GM12892 (cell line): ENCODE data around the gene TLE2.
"Not testable (repeated sequence)": the region's sequence is repeated elsewhere in the genome, so short reads cannot be mapped to it uniquely, and the experiment has no call there.

Experiments
- DNase-seq: peaks from one replicate; pipeline ENCODE4 v3.0.0; 2011; ENCODE audit not compliant: insufficient read length
- FAIRE-seq: peaks from 2 replicates; lab custom pipeline; 2011; peaks lifted over from hg19 to GRCh38; lab: Jason Lieb, UNC
- POLR2A ChIP-seq: IDR thresholded peaks from 2 replicates; pipeline ENCODE4 v1.6.1; 2011; ENCODE audit warnings: low read depth, low read length, control low read depth
- POLR2AphosphoS5 ChIP-seq: IDR thresholded peaks from 2 replicates; pipeline ENCODE4 v1.6.1; 2011; ENCODE audit warnings: low read depth, low read length, control low read depth
- TAF1 ChIP-seq: IDR thresholded peaks from 2 replicates; pipeline ENCODE4 v1.6.1; 2011; ENCODE audit warnings: low read depth, mild to moderate bottlenecking, control low read depth, low read length, borderline replicate concordance

The TLE2 gene

DNA sequence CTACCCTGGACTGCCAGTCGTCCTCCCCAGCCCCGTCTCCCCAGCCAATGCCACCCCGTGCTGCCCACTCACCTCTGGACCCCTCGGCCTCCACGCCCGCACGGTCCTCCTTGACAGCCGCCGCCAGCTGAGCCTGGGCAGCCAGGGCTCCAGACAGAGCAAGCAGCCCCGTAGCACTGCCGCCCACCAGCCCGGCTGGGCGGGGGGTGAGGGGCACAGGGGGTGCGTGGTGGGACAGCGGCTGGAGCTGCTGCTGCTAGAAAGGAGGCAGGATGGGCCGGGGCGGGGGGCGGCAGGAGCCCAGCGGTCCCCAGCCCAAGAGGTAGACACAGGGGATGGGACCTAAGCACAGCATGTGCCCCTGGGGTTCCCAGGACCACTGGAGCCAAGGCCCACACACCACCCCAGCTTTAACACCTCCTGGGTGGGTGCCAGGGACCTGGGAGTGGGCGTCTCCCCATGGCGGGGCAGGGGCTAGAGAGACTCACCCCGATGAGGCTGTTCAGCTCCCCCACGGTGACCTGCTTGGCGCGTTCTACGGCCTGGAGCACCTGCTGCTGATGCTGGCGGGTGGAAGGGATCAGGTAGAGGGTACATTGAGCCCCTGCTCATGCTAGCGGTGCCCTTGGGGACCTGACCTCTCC, 9.7 kb downstream of the TLE2 start:
- DNase-seq, result no peak
- FAIRE-seq, result no peak
- TF ChIP-seq TAF1 (no peak), POLR2A (no peak), POLR2AphosphoS5 (no peak)

DNA sequence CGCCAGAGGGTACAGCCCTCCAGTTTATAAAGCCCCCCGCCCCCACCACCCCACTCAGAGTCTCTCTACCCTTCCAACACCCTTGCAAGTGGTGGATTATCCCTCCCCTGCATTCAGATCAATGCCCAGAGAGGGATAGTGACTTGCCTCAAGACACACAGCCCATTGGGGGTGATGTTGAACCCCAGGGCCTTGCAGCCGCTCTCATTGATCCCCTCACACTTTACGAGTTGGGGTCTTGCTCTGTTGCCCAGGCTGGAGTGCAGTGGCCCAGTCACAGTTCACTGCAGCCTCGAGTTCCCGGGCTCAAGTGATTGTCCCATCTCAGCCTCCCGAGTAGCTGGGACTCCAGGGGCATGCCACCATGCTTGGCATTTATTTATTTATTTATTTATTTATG, 11.2 kb downstream of the TLE2 start:
- FAIRE-seq (no peak), DNase-seq (no peak)
- no peak for TF ChIP-seq POLR2AphosphoS5
- TF ChIP-seq POLR2A, result no peak
- TF ChIP-seq TAF1, result no peak

GRCh38 chr19:3015126-3016057, 13.7 kb downstream of the TLE2 start:
- no peak for FAIRE-seq
- TF ChIP-seq POLR2A, result no peak
- no peak for TF ChIP-seq POLR2AphosphoS5
- TF ChIP-seq TAF1, result no peak
- DNase-seq, result no peak

DNA sequence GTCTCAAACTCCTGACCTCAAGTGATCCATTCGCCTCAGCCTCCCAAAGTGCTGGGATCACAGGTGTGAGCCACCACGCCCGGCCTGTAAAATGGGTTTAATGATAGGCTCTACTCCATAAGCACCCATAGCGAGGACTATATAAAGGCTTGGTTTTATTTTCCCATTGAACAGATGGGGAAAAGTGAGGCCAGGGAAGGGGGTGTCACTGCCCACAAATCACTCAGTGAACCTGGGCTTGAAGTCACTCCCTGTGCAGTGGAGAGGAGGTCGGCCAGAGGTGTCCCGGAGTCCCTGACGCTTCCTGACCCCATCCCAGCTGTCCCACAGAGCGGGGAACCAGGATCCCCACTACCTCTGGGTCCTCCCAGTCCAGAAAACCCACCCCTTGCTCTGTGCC, 14.9 kb downstream of the TLE2 start:
- no peak for DNase-seq
- no peak for TF ChIP-seq POLR2A
- TF ChIP-seq TAF1, result no peak
- TF ChIP-seq POLR2AphosphoS5, result no peak
- FAIRE-seq, result no peak

DNA sequence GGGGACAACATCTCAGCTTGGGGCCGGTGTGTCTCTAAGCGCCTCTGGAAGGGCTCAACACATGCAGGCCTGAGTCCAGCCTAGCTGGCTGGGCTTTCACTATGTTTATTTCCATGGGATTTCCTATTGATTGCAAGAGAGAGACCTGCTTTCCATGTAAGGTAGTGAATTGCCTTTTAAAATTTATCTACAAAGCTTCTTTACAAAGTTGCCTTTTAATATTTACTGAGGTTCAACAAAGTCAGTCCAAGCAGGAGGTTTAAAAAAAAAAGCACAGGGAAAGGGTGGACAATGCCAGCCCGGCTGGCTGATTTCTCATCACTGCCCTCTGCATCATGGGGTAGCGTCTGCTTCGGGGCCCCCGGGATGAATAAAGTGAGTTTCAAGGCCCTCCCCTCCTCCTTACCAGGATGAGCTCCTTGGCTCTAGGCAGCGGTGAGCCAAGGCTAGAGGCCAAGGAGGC, 15.8 kb downstream of the TLE2 start:
- DNase-seq (no peak), FAIRE-seq (no peak)
- TF ChIP-seq POLR2A (no peak), TAF1 (no peak), POLR2AphosphoS5 (no peak)

GRCh38 chr19:3012621-3013262, 16.3 kb downstream of the TLE2 start:
- no peak for TF ChIP-seq TAF1
- TF ChIP-seq POLR2AphosphoS5, result no peak
- no peak for TF ChIP-seq POLR2A
- no peak for FAIRE-seq

DNA sequence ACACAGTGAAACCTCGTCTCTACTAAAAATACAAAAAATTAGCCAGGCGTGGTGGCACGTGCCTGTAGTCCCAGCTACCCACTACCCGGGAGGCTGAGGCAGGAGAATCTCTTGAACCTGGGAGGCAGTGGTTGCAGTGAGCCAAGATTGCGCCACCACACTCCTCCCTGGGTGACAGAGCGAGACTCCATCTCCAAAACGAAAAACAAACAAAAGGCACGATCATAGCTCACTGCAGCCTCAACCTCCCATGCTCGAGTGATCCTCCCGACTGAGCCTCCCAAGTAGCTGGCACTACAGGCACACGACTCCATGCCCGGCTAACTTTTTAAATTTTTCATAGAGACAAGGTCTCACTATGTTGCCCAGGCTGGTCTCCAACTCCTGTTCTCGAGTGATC, 17.0 kb downstream of the TLE2 start:
- FAIRE-seq, DNase-seq: not testable (repeated sequence)

More at GRCh38 chr19:3012621-3013262, 16.3 kb downstream of the TLE2 start:
- no peak for DNase-seq

- TF ChIP-seq POLR2AphosphoS5, result no peak
- TF ChIP-seq POLR2A, result no peak
- DNase-seq (no peak), FAIRE-seq (no peak)
Measured at GRCh38 chr19:3010871-3011270, 18.2 kb downstream of the TLE2 start.

DNA sequence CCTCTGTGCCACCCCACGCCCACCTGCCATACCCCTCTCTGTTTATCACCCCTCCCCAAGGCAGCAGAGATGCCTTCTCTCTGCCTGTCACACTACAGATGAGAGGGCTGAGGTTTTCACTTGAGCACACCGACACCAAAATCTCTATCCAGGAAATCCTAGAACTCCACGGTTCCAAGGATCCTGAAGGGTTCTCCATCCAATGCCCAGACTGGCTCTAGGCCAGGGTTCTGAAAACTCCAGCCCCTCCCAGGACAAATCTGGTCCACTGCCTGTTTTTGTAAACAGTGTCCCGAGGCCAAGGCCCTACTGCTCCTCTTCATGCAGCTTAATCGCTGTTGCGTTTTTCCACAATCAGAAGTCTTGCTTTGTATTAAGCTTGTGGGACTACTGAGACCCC, 20.1 kb downstream of the TLE2 start:
- TF ChIP-seq POLR2AphosphoS5 (no peak), POLR2A (no peak), TAF1 (no peak)
- DNase-seq, result no peak
- no peak for FAIRE-seq

DNA sequence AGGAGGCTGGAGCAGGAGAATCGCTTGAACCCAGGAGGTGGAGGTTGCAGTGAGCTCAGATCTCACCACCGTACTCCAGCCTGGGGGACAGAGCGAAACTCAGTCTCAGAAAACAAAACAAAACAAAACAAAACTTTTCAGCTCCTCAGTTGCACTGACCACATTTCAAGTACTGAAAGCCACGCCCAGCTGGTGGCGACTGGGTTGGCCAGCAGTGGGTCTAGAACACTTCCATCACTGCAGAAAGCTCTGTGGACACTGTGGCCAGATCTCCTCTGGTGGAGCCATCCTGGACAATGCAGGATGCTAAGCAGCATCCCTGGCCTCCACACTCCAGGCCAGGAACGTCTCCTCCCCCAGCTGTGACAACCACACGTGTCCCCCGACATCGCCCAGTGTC, 21.1 kb downstream of the TLE2 start:
- no peak for TF ChIP-seq POLR2AphosphoS5
- TF ChIP-seq POLR2A, result no peak
- no peak for TF ChIP-seq TAF1
- FAIRE-seq, result no peak
- DNase-seq, result no peak

- no peak for TF ChIP-seq POLR2A
- TF ChIP-seq TAF1, result no peak
- no peak for TF ChIP-seq POLR2AphosphoS5
- FAIRE-seq, result no peak
- no peak for DNase-seq
Measured at GRCh38 chr19:3006075-3006767, 22.9 kb downstream of the TLE2 start.
